ENCODE data around the gene NEK7. TPM values are rescaled to one million over a fixed set of nuclear protein-coding genes. Genes with fewer than 3 reads are reported as not detected.
A peak's percentile ranks its signal among the peaks of the same experiment; 100 is the strongest.

The NEK7 gene
- total and polyA plus RNA-seq, 9 of the 15 experiments (the other 6 are each of a cell fraction or from before 2014, with no cell fraction given), result 8.5 to 37.3 (median 27.7) TPM

DNA sequence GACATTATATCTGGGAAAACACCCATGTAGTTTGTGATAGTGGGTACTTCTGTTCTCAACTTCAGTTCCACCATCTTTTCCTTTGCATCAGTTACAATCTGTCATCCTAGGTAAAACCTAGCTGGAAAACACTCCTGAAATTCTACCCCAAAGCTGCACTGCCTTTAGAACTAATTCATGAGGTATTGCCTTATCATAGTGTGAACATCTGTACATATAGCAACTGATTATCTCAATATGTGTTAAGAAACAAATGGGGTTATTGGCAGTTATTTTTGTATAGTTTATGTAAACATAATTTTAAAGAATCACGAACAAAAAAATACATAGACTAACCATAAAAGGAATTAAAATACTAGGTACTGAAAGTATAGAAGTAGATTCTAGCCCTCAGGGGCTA, 6.4 kb upstream of the NEK7 start (continued):
- TF ChIP-seq YBX1 (IDR thresholded peaks at IDR 0.05) (no peak), TEAD1 (CRISPR knock-in tag; IDR thresholded peaks at IDR 0.05) (no peak), SP2 (IDR thresholded peaks at IDR 0.05; ENCODE audit: extremely low read depth, low read depth, low read length, poor library complexity, severe bottlenecking) (no peak), ZNF316 (IDR thresholded peaks at IDR 0.05) (no peak), ZNF696 (CRISPR knock-in tag; conservative IDR thresholded peaks at IDR 0.05) (no peak), RUNX1 (IDR thresholded peaks at IDR 0.05; ENCODE audit: low read depth) (no peak), PYGO2 (tag; IDR thresholded peaks at IDR 0.05) (no peak)

DNA sequence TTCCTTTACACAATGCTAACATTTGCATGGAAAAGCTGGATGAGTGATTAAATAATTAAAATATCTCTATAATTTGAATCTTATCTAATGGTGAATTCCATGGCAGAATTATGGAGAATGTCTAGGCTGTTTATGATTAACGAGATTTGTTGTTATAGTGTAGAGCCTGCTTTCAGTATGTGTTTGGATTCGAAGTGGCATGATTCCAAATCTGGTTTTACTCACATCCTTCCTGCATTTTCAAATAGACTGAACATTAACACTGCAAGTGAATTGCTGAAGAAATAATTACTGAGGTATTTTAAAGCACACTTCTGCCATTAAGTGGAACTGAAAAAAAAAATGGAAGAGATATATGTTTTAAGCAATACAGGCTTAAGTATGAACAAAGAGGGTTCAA, 5.1 kb upstream of the NEK7 start:
- no peak overlapping the region for H3K9ac ChIP-seq (ENCODE audit: insufficient read depth in 1 of 2, low read depth in 2 of 2, low read length in 2 of 2)
- ATAC-seq, result no peak
- H3K79me2 ChIP-seq (ENCODE audit: control insufficient read depth, insufficient read depth, low read length), result no peaks in the 10 kb centered on the region
- TF ChIP-seq ZNF717 (CRISPR knock-in tag; IDR thresholded peaks at IDR 0.05), result 0 out of 2 replicates have a peak, but pooled peaks have one; percentile 26
- TF ChIP-seq TEAD1 (CRISPR knock-in tag; IDR thresholded peaks at IDR 0.05), result no peak
- no peak for FAIRE-seq
- DNase-seq (ENCODE audit: extremely low read depth in 1 of 4, low spot score in 3 of 4), result no peak
- H3K27ac ChIP-seq (ENCODE audit: extremely low read depth, low read depth, low read length), result no peak overlapping the region
- H3K27me3 ChIP-seq (ENCODE audit: control insufficient read depth in 2 of 2, insufficient read depth in 2 of 2, low read length in 2 of 2), result no peaks in the 10 kb centered on the region
- intact Hi-C loops (cut with micrococcal nuclease), result no loop called here
- ChIA-PET CTCF (ENCODE audit: low intra/inter-chr PET ratio) (no interaction called here), POLR2A (no interaction called here)
- H3K4me2 ChIP-seq (ENCODE audit: insufficient read depth, low read length), result no peak overlapping the region
- H3K36me3 ChIP-seq (ENCODE audit: control insufficient read depth, insufficient read depth, low read length), result no peaks in the 10 kb centered on the region
- no peak overlapping the region for H3K4me3 ChIP-seq
- in situ Hi-C loops (cut with MboI), result no loop called here
- no peaks in the 10 kb centered on the region for H4K20me1 ChIP-seq (replicated peaks; ENCODE audit: control insufficient read depth, insufficient read depth, low read length)
- peaks cover 2 to 9% of the 10 kb centered on the region in 2 experiments; a peak in 2 of 5 replicates for H3K4me1 ChIP-seq (replicated peaks in 1 of 2; ENCODE audit: control insufficient read depth in 2 of 2, insufficient read depth in 2 of 2, low read length in 2 of 2)
- 0 out of 2 replicates have a peak overlapping the region, but pooled peaks have one; percentile 7 for H2AFZ ChIP-seq (ENCODE audit: low read depth, low read length)
- 52% methylated on average over 2 of the region's 2 CpGs for WGBS (ENCODE audit: insufficient coverage, low coverage, missing lambda C conversion rate)
- no peaks in the 10 kb centered on the region for H3K9me3 ChIP-seq (replicated peaks; ENCODE audit: control insufficient read depth, insufficient read depth, low read depth, low read length)
- H3K9me1 ChIP-seq (ENCODE audit: control insufficient read depth, insufficient read depth, low read length), result no peaks in the 10 kb centered on the region
- no TSS peak for BruUV-seq (replicated peaks)
